Activated CD4-positive, alpha-beta T cell treated with anti-CD3 and anti-CD28 coated beads, Interleukin-2, amount 50 U/mL, for 48 hours (primary cell): ENCODE results near the gene DHRS4.

Experiments used
- DNase-seq, 2 experiments: peaks; one replicate each; pipeline ENCODE4 v3.0.0-alpha.2; 2020

The DHRS4 gene

DNA sequence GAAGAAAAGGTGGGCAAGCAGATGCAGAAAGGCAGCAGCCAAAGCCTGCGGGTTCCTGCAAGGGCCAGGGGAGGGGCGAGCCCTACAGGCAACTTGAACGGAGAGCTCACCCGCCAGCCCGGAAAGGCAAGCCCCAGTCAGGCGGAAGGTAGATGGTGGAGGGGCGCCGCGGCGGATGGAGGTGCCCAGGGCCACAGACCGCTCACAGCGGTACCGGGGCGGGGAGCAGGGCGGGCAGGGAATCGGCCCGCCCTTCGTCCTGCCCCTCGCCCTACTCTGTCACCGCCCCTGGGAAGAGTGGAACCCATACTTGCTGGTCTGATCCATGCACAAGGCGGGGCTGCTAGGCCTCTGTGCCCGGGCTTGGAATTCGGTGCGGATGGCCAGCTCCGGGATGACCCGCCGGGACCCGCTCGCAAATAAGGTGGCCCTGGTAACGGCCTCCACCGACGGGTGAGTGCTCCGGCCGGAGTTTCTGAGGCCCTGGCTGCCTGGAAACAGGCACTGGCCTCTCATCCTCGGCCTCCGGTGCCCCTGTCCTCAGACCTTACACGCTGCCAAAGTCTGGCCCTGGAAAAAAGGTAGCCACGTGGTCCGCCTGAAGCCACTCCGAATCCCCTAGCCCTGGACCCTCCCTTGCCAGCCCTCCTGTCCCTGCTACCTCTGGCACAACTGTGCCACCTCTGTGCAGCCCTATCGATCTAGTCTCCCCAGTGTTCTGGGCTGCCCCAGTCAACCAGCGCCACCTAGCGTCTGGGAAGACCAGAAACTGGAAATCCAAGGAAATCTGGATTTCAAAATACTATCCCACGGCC lies at the start of gene DHRS4:
DHRS4 (plus strand) TSS at position 307 of the 815 bp plus-strand sequence; CDS start at position 326, 19 bp downstream.
- peak; percentile 84 to 87 for DNase-seq

GRCh38 chr14:23910101-23910875 lies 43.3 kb upstream of the DHRS4 start:
- DNase-seq: peak; percentile 30 to 48

DNA sequence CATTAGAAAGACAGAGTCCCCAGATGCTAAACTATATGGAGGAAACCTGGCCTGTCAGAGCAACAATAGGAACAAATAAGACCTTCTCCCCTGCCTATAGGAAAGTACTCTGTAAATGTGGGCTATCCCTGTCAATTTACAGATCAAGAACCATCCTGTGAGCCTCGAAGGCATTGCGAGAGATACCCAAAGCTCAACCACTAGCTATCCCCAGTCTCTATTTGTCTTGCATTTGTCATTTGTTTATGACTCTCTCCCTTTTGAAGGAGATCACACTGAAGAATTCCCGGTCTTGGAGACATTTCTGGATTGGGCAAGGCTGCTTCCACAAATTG lies 42.7 kb upstream of the DHRS4 start:
- DNase-seq: no peak

- DNase-seq: no peak
Measured at GRCh38 chr14:23915559-23915958, 38.0 kb upstream of the DHRS4 start.

- no peak for DNase-seq
Measured at GRCh38 chr14:23916004-23916403, 37.6 kb upstream of the DHRS4 start.

GRCh38 chr14:23916446-23916845 lies 37.1 kb upstream of the DHRS4 start:
- no peak for DNase-seq

GRCh38 chr14:23922545-23922944 lies 31.0 kb upstream of the DHRS4 start:
- no peak for DNase-seq

DNA sequence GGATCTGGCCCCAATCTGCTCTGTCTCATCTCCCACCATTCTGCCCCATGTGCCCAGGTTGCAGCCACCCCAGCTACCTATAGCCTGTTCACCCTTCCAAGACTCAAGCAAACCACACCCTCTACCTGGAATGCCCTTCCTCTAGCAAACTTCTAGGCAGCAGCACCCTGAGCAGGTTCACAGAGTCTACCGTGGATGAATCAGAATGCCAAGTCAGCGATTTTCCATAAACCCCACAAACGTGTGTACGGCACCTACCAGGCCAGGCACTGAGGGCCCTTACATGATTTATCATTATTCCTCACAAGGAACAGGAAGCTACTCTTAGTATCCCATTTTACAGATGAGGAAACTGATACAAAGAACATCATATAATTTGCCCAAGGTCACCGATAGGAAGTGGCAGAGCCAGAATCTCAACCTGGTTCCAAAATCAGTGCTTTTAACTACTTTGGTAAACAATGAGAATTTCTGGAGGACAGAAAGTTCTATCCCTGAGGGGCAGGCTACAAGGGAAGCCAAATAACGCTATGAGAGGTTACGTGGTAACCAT lies 28.0 kb upstream of the DHRS4 start:
- DNase-seq: no peak

DNA sequence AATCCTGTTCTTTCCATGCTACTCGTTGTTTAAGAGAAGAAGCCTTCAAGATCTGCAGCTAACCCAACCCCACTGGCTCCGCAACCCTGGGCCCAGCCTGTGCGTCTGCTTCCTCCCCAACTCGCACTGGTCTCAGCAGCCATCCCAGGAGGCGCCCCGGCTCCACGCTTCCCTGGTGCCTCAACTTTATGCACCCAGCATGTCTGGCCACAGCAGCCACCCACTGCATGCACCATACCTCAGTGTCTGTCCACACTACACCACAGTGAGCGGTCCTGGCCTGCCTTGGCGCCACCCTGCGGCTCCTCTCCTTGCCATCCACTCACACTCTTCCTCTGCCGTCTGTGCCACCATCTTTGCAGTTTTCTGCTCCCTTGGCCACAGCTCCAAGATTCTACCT lies 27.0 kb upstream of the DHRS4 start:
- DNase-seq: no peak

- DNase-seq: no peak
Measured at GRCh38 chr14:23929136-23929535, 24.4 kb upstream of the DHRS4 start.

- peak; percentile 89 to 91 for DNase-seq
Measured at GRCh38 chr14:23929822-23930294, 23.7 kb upstream of the DHRS4 start.

DNA sequence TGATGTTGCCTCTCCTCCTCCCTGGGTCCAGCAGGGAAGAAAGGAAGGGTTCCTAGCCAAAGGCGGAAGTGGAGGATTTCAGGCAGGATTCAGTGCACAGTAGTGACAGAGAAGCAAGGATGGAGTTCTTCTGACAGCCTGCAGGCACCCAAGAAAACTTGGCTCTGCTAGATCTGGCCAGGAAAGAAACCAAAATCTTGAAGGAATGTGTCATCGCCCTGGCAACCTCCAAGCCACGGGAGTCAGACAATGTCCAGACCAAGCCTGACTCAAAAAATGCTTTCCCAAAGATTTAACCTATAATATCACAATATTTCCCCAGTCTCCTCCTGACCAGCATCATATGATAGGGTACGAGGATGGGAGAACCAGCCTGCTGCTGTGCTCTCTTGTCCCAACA lies 22.8 kb upstream of the DHRS4 start:
- no peak for DNase-seq

DNA sequence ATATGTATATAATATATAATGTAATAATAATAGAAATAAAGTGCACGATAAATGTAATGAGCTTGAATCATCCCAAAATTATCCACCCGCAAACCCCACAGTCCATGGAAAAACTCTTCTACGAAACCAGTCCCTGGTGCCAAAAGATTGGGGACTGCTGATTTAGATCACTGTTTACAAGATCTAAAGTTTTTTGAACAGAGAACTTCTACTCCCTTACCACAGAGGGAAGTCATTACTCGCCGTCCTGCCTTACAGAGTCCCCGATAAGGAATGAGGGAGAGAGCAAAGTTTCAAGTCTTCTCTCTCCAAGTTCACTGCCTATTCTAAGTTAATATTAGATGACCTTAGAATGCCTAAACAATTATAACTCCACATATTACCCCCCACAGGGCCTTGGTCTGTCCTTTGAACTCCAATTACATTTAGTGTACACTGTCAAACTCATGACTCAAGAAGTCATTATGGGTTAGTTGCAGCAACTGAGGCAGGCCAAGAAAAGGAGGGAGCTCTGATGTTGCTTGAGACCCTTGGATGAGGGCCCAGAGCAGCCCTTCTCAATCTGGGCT lies 21.8 kb upstream of the DHRS4 start:
- DNase-seq: no peak

- no peak for DNase-seq
Measured at GRCh38 chr14:23932639-23933038, 20.9 kb upstream of the DHRS4 start.

- no peak for DNase-seq
Measured at GRCh38 chr14:23933108-23933741, 20.3 kb upstream of the DHRS4 start.

DNA sequence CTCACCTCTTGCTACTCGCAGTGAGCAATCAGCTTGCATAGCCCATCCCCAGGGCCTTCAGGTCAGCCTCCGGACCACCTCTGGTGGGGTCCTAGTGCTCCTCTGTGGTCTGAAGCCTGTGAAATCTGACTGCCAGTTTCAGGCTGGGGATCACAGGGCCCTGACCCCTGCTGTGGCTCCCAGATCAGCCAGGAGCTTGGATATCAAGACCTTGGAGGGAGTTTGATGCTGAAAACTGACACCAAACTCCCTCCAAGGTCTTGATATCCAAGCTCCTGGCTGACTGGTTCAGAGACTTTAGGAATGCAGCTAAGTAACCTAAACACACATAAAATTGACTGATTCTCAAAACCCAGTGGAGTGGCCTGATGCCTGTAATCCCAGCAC lies 19.8 kb upstream of the DHRS4 start:
- DNase-seq: no peak

GRCh38 chr14:23935158-23935557 lies 18.4 kb upstream of the DHRS4 start:
- no peak for DNase-seq

DNA sequence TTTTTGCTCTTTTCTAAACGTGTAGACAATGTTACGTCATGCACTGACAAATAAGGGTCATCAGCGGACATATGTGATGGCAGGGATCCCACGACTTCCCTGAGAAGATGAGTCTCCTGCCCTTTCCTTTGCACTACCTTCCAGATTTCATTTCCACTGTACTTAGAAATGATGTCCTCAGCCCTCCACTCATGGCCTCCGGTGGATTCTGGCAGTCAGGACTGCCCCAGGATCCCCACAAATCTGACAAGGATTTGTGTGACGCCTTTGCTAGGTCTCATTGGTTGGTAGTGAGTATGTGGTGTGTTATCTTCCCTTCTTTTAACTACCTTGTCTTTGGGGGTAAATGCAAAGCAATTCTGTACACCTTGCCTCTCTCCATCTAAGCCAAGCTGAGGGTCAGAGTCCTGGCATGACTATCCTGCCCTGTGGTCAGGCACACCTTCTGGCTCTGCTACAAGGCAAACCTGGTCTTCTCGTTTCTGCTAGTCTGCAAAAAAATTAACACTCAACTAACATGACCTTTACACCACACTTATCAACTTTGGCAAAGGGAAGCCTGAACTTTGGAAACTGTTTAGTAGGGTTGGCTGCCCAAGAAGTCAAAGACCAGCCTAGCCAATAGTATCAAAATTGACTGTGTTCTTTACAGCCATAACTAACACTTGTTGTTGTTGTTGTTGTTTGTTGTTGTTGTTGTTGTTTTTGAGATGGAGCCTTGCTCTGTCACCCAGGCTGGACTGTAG lies 17.3 kb upstream of the DHRS4 start:
- DNase-seq: no peak

- DNase-seq: no peak
Measured at GRCh38 chr14:23937203-23937602, 16.4 kb upstream of the DHRS4 start.

GRCh38 chr14:23938823-23939222 lies 14.7 kb upstream of the DHRS4 start:
- DNase-seq: no peak

DNA sequence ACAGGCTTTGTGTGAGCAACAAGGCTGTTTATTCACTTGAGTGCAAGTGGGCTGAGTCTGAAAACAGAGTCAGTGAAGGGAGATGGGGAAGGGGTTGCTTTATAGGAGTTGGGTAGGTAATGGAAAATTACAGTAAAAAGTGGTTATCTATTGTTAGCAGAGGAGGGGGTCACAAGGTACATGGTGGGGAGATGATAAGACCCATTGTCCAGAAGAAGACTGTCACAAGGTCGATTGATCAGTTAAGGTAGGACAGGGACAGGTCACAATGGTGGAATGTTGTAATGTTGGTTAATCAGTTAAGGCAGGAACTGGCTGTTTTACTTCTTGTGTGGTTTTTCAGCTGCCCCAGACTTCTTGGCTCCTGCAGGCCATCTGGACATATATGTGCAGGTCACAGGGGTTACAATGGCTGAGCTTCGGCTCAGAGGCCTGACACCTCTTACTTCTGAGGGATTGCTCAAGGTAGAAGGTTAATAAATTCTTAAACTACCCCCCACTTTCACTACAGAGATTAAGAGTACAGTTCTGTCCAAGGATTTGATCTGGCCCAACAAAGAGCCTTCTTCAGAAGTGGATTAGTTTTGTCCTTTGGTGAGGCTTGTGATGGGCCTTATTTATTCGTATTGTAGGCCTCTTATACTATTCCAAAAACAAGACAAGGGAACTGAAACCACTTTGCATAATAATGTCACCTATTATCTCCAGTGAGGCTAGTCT lies 13.8 kb upstream of the DHRS4 start:
- no peak for DNase-seq

DNA sequence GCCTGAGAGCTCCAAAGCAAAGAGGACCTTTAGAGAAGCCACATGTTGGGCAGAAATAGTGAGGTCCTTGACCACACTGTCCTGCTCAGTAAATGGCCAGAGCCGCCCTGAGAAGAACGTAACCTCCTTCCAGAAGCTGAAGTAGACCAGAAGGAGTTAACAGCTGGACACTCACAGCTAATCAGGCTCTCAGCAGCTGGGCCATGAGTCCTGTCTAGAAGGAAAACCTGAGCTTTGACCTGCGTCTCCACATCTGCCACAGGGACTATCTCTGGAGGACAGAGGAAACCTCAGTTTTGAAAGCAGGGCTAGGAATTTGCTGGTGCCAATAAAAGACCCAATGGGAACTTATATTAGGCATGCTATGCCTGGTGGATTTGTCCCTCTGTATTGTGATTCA lies 12.3 kb upstream of the DHRS4 start:
- DNase-seq: no peak
